Smooth muscle cell of trachea (primary cell): Measurements from ENCODE around the gene TOGARAM1. TPM values are rescaled to one million over a fixed set of nuclear protein-coding genes. Genes with fewer than 3 reads are reported as not detected.

ENCODE experiments used
- total RNA-seq: library from RNA; depleted of rRNA; stranded (reverse); fragments of >200 nt; gene quantifications from 2 replicates; pipeline ENCODE4 v1.2.1, GENCODE V29; 2014

TOGARAM1 gene
- total RNA-seq = 19.0 and 26.3 TPM in 2 replicates

GRCh38 chr14:44961554-44962333, at the start of gene TOGARAM1, which contains the start of gene KLHL28:
TSS of gene TOGARAM1 (plus strand) at chr14:44962190. CDS start at chr14:44962422, 232 bp downstream.
TSS of gene KLHL28 (minus strand) at chr14:44961947. CDS start at chr14:44945928, 16,019 bp downstream.

DNA sequence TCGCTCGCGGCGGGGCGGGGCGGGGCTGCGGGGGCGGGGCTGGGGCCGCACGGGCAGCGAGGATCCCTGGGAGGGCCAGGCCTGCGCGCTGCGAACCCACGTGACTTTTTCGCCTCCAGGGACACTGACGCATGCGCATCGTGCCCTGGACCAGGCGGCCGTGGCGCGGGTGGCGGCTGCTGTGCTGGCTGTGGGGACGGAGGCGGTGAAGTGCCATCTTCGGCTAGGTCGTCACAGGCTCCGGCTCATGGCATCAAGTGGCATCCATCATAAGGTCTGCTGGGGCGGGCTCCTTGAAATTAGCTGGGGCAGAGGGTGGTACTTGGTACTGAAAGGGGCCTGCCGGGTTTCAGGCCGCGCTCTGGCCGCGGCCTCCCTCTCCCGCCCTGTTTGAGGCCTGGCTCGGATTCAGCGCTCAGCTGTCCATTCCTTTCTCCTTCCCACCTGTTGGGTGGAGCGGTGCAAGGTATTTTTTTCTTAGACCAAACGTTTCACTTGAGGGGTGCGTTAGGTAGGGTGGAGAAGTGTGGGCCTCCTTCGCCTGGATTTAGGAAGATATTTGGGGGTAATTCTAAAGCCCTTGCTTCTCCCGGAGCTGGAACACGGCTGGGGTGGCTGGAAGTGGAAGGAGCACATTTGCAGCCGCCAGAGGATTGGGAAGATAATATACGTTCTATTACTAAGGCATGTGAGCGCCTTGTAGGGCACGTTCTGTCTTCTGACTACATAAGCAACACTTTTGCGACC, 122.2 kb downstream of the TOGARAM1 start, which contains the start of gene PRPF39:
TSS of gene PRPF39 (plus strand) at position 141 of the 747 bp plus-strand sequence. CDS start 11,124 bp downstream, outside the sequence.

Other genes with a start within 250 kb of the TOGARAM1 start
- gene KLHL28, start 243 bp upstream of the TOGARAM1 start, total RNA-seq = 9.1 and 10.2 TPM in 2 replicates
- 33.4 and 42.2 TPM in 2 replicates for gene PRPF39, start 121.9 kb downstream of the TOGARAM1 start, total RNA-seq
- gene FKBP3, start 172.3 kb downstream of the TOGARAM1 start, total RNA-seq = 15.5 and 50.0 TPM in 2 replicates
- gene FANCM, start 173.7 kb downstream of the TOGARAM1 start, total RNA-seq = 2.2 and 10.8 TPM in 2 replicates